Osteoblast (primary cell): ENCODE measurements around the gene NVL. TPM values are rescaled to one million over a fixed set of nuclear protein-coding genes. Genes with fewer than 3 reads are reported as not detected.
A peak's percentile ranks its signal among the peaks of the same experiment; 100 is the strongest.
"Not testable (repeated sequence)": the region's sequence is repeated elsewhere in the genome, so short reads cannot be mapped to it uniquely, and the experiment has no call there.

Source experiments
- DNase-seq: peaks from one replicate; pipeline ENCODE4 v3.0.0; 2011; ENCODE audit warnings: low spot score, mixed read lengths; ENCODE audit not compliant: insufficient read length; ENCODE audit errors: missing footprints
- H2AFZ ChIP-seq: 2 replicates; pipeline ENCODE4 v1.6.0; 2011; ENCODE audit warnings: mild to moderate bottlenecking, low read length
- H3K27ac ChIP-seq: 2 replicates; pipeline ENCODE4 v1.5.1; 2011; ENCODE audit warnings: mild to moderate bottlenecking, low read depth, low read length, moderate library complexity
- H3K27me3 ChIP-seq: 2 replicates; pipeline ENCODE4 v1.6.0; 2012; ENCODE audit warnings: mild to moderate bottlenecking, control low read depth, inconsistent platforms, low read length, moderate library complexity; ENCODE audit not compliant: insufficient read depth
- H3K36me3 ChIP-seq: 2 replicates; pipeline ENCODE4 v1.5.1; 2011; ENCODE audit warnings: mild to moderate bottlenecking, low read length, control low read depth, moderate library complexity; ENCODE audit not compliant: insufficient read depth
- H3K4me1 ChIP-seq: 2 replicates; pipeline ENCODE4 v1.5.1; 2011; ENCODE audit warnings: mild to moderate bottlenecking, low read length, control low read depth, moderate library complexity; ENCODE audit not compliant: insufficient read depth
- H3K4me2 ChIP-seq: 2 replicates; pipeline ENCODE4 v1.6.0; 2011; ENCODE audit warnings: mild to moderate bottlenecking, low read length; ENCODE audit not compliant: insufficient read depth
- H3K4me3 ChIP-seq: fragments of 200-600 bp; sonication (generic); 3 replicates; pipeline ENCODE4 v1.5.1; 2012; ENCODE audit warnings: mild to moderate bottlenecking, low read length, inconsistent platforms; ENCODE audit not compliant: insufficient read depth
- H3K79me2 ChIP-seq: 2 replicates; pipeline ENCODE4 v1.6.0; 2012; ENCODE audit warnings: mild to moderate bottlenecking, low read length, control low read depth, inconsistent platforms; ENCODE audit not compliant: insufficient read depth
- H3K9me3 ChIP-seq: 2 replicates; pipeline ENCODE4 v1.5.1; 2011; ENCODE audit warnings: low read depth, low read length, control low read depth
- H4K20me1 ChIP-seq: 2 replicates; pipeline ENCODE4 v1.6.0; 2012; ENCODE audit warnings: mild to moderate bottlenecking, low read length, control low read depth; ENCODE audit not compliant: insufficient read depth
- CTCF ChIP-seq: IDR thresholded peaks from 2 replicates; pipeline ENCODE4 v1.5.1; 2011; ENCODE audit warnings: mild to moderate bottlenecking, low read depth, low read length, moderate library complexity; ENCODE audit errors: extremely low read depth
- total RNA-seq: library from RNA; depleted of rRNA; stranded (reverse); fragments of >200 nt; gene quantifications from 2 replicates; pipeline ENCODE4 v1.2.3, GENCODE V29; 2012

Gene NVL
- total RNA-seq, 1 donor = 20.6 TPM

- no peaks in the 10 kb centered on the region for H3K9me3 ChIP-seq
- H3K79me2 ChIP-seq = no peaks in the 10 kb centered on the region
- H3K4me2 ChIP-seq = no peak overlapping the region
- no peaks in the 10 kb centered on the region for H3K36me3 ChIP-seq
- TF ChIP-seq CTCF = no peak
- no peak overlapping the region for H2AFZ ChIP-seq
- H3K4me1 ChIP-seq = no peaks in the 10 kb centered on the region
- no peak overlapping the region for H3K27ac ChIP-seq
- DNase-seq = no peak
- H4K20me1 ChIP-seq = no peaks in the 10 kb centered on the region
- no peaks in the 10 kb centered on the region for H3K27me3 ChIP-seq
- no peak overlapping the region for H3K4me3 ChIP-seq
These were observed 116.4 kb downstream of the NVL start for GRCh38 chr1:224213438-224214119.

GRCh38 chr1:224212618-224213061 lies 117.3 kb downstream of the NVL start:
- TF ChIP-seq CTCF = no peak
- H3K27me3 ChIP-seq = no peaks in the 10 kb centered on the region
- H3K79me2 ChIP-seq = no peaks in the 10 kb centered on the region
- no peak overlapping the region for H3K4me2 ChIP-seq
- H3K27ac ChIP-seq = no peak overlapping the region
- no peak overlapping the region for H3K4me3 ChIP-seq
- H4K20me1 ChIP-seq = no peaks in the 10 kb centered on the region
- no peaks in the 10 kb centered on the region for H3K9me3 ChIP-seq
- H3K4me1 ChIP-seq = no peaks in the 10 kb centered on the region
- peak; percentile 26 for DNase-seq
- H2AFZ ChIP-seq = no peak overlapping the region
- no peaks in the 10 kb centered on the region for H3K36me3 ChIP-seq

GRCh38 chr1:224211206-224211962 lies 118.6 kb downstream of the NVL start:
- no peak for TF ChIP-seq CTCF
- Histone ChIP-seq H3K27me3 (no peaks in the 10 kb centered on the region), H3K9me3 (no peaks in the 10 kb centered on the region), H3K4me1 (no peaks in the 10 kb centered on the region), H3K4me2 (no peak overlapping the region), H2AFZ (no peak overlapping the region), H3K27ac (no peak overlapping the region), H4K20me1 (no peaks in the 10 kb centered on the region), H3K36me3 (no peaks in the 10 kb centered on the region), H3K79me2 (no peaks in the 10 kb centered on the region), H3K4me3 (no peak overlapping the region)
- DNase-seq = peak; percentile 82

- H3K79me2 ChIP-seq, H3K9me3 ChIP-seq, H3K36me3 ChIP-seq, H3K27me3 ChIP-seq, DNase-seq, H4K20me1 ChIP-seq: not testable (repeated sequence)
- peak overlapping the region; percentile 60 for H3K4me3 ChIP-seq
- peak overlapping the region; percentile 74 for H3K4me2 ChIP-seq
- H2AFZ ChIP-seq = peak overlapping the region; percentile 83
- H3K4me1 ChIP-seq = peaks cover 30% of the 10 kb centered on the region
- peak overlapping the region; percentile 93 for H3K27ac ChIP-seq
These were observed 123.9 kb downstream of the NVL start for GRCh38 chr1:224205931-224206538.
